IgD-negative memory B cell (primary cell): ENCODE measurements around the gene TEX52. TPM values are rescaled to one million over a fixed set of nuclear protein-coding genes. Genes with fewer than 3 reads are reported as not detected.

Source experiments
- H3K27ac Mint-ChIP-seq, 3 donors: one replicate each; pipeline ENCODE4 v1.8.0; 2020 to 2022; ENCODE audit warnings: mild to moderate bottlenecking in 3 of 3, mixed read lengths in 3 of 3, moderate library complexity in 1 of 3
- H3K27me3 Mint-ChIP-seq: one replicate; pipeline ENCODE4 v1.8.0; 2021; ENCODE audit warnings: mixed read lengths
- H3K36me3 Mint-ChIP-seq: one replicate; pipeline ENCODE4 v1.8.0; 2020; ENCODE audit warnings: mild to moderate bottlenecking, mixed read lengths
- H3K4me1 Mint-ChIP-seq, 3 donors: one replicate each; pipeline ENCODE4 v1.8.0; 2020 to 2022; ENCODE audit warnings: mixed read lengths in 3 of 3, mild to moderate bottlenecking in 1 of 3
- H3K4me3 Mint-ChIP-seq, 4 donors: one replicate each; pipeline ENCODE4 v1.8.0; 2020 to 2022; ENCODE audit warnings: mild to moderate bottlenecking in 4 of 4, mixed read lengths in 4 of 4, moderate library complexity in 3 of 4
- H3K9me3 Mint-ChIP-seq, 3 donors: one replicate each; pipeline ENCODE4 v1.8.0; 2020 to 2021; ENCODE audit warnings: mixed read lengths in 3 of 3, mild to moderate bottlenecking in 1 of 3
- polyA plus RNA-seq: library from polyadenylated mRNA; unstranded; fragments of 300-500 nt; fragmentation: Illumina TruSeq; gene quantifications from one replicate; pipeline ENCODE4 v1.2.3, GENCODE V29; 2021

Gene TEX52
- polyA plus RNA-seq, 1 donor from 2014 or later = not detected

GRCh38 chr12:2803635-2804392, 53.0 kb downstream of the TEX52 start:
- no peaks in the 10 kb centered on the region for H3K9me3 Mint-ChIP-seq
- H3K27me3 Mint-ChIP-seq = no peaks in the 10 kb centered on the region
- peaks cover 3% of the 10 kb centered on the region for H3K36me3 Mint-ChIP-seq
- no peak overlapping the region for H3K4me3 Mint-ChIP-seq
- H3K4me1 Mint-ChIP-seq = peaks cover 3 to 4% (median 3%) of the 10 kb centered on the region in 3 donors
- peak overlapping the region in 1 of 3 donors; percentile 31 for H3K27ac Mint-ChIP-seq

- no peaks in the 10 kb centered on the region for H3K36me3 Mint-ChIP-seq
- H3K4me1 Mint-ChIP-seq = peaks cover 11 to 14% (median 14%) of the 10 kb centered on the region in 3 donors
- H3K9me3 Mint-ChIP-seq = no peaks in the 10 kb centered on the region
- H3K27ac Mint-ChIP-seq = no peak overlapping the region
- no peaks in the 10 kb centered on the region for H3K27me3 Mint-ChIP-seq
- no peak overlapping the region for H3K4me3 Mint-ChIP-seq
Observed at GRCh38 chr12:2801044-2801783, 55.6 kb downstream of the TEX52 start.

GRCh38 chr12:2800046-2800570, 56.7 kb downstream of the TEX52 start:
- H3K4me3 Mint-ChIP-seq = no peak overlapping the region
- no peaks in the 10 kb centered on the region for H3K9me3 Mint-ChIP-seq
- H3K4me1 Mint-ChIP-seq = peaks cover 13 to 17% (median 15%) of the 10 kb centered on the region in 3 donors
- no peaks in the 10 kb centered on the region for H3K36me3 Mint-ChIP-seq
- peak overlapping the region in 1 of 3 donors; percentile 55 for H3K27ac Mint-ChIP-seq
- no peaks in the 10 kb centered on the region for H3K27me3 Mint-ChIP-seq

Other genes starting within 250 kb of the TEX52 start
- 31.9 TPM for gene FKBP4, start 62.1 kb downstream of the TEX52 start, polyA plus RNA-seq
- 57.9 TPM for gene ITFG2, start 44.4 kb downstream of the TEX52 start, polyA plus RNA-seq
- 1.7 TPM for gene NRIP2, start 22.0 kb downstream of the TEX52 start, polyA plus RNA-seq
- 0.88 TPM for gene FOXM1, start 20.1 kb upstream of the TEX52 start, polyA plus RNA-seq
- gene RHNO1, start 20.2 kb upstream of the TEX52 start, polyA plus RNA-seq = 48.4 TPM
- 10.0 TPM for gene TULP3, start 33.9 kb upstream of the TEX52 start, polyA plus RNA-seq
- not detected for gene TEAD4, start 102.4 kb upstream of the TEX52 start, polyA plus RNA-seq
- not detected for gene TSPAN9, start 220.3 kb upstream of the TEX52 start, polyA plus RNA-seq